ENCODE data around the gene ACVR1. TPM values are rescaled to one million over a fixed set of nuclear protein-coding genes. Genes with fewer than 3 reads are reported as not detected.

Gene ACVR1
- total and polyA plus RNA-seq, 9 of the 15 experiments (the other 6 are each of a cell fraction or from before 2014, with no cell fraction given) = 3.8 to 14.3 (median 6.9) TPM

DNA sequence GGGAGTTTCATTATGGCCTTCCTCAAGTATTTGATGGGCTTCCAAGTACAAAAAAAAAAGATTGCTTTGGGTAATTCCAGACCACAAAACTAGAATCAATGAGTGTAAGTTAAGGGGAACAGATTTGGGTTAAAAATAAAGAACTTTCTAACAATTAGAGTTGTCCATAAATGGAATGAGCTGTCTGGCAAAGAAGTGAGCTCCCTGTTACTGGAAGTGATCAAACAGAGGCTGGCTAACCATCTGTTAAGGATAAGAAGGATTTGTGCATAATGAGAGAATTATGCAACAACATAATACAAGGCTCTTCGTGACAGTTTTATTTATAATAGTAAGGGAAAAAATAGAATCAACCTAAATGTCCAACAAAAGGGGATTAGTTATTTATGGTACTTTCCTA, 44.6 kb upstream of the ACVR1 start:
- in situ Hi-C loops (cut with MboI) = no loop called here
- peak overlapping the region; percentile 6; the same call in 1 of the 2 replicates for H2AFZ ChIP-seq (ENCODE audit: low read depth, low read length)
- no peak for FAIRE-seq
- H4K20me1 ChIP-seq (replicated peaks; ENCODE audit: control insufficient read depth, insufficient read depth, low read length) = no peaks in the 10 kb centered on the region
- intact Hi-C loops (cut with micrococcal nuclease) = no loop called here
- H3K4me1 ChIP-seq (replicated peaks in 1 of 2; ENCODE audit: control insufficient read depth in 2 of 2, insufficient read depth in 2 of 2, low read length in 2 of 2) = peaks cover 11 to 26% of the 10 kb centered on the region in 2 experiments
- WGBS (ENCODE audit: insufficient coverage, low coverage, missing lambda C conversion rate) = 38% methylated on average over 1 of the region's 1 CpG
- BruUV-seq (replicated peaks) = no TSS peak
- H3K4me2 ChIP-seq (ENCODE audit: insufficient read depth, low read length) = no peak overlapping the region
- no peaks in the 10 kb centered on the region for H3K9me1 ChIP-seq (ENCODE audit: control insufficient read depth, insufficient read depth, low read length)
- H3K27ac ChIP-seq (ENCODE audit: extremely low read depth, low read depth, low read length) = no peak overlapping the region
- H3K9ac ChIP-seq (ENCODE audit: insufficient read depth in 1 of 2, low read depth in 2 of 2, low read length in 2 of 2) = no peak overlapping the region
- H3K36me3 ChIP-seq (ENCODE audit: control insufficient read depth, insufficient read depth, low read length) = no peaks in the 10 kb centered on the region
- TF ChIP-seq RBM25 (IDR thresholded peaks at IDR 0.05; ENCODE audit: low read depth, low read length, severe bottlenecking) = peak; percentile 47
- no peak for TF ChIP-seq MECOM (CRISPR knock-in tag; IDR thresholded peaks at IDR 0.05)
- DNase-seq (ENCODE audit: extremely low read depth in 1 of 4, low spot score in 3 of 4) = no peak
- ATAC-seq = no peak
- H3K4me3 ChIP-seq = no peak overlapping the region
- POLR2A ChIA-PET = interaction anchor here (0.7 to 1.4 kb wide), 3 partner anchors 9 to 273 kb away, joined by 3 to 6 read pairs (median 3); no protein-coding TSS in a partner anchor
- H3K9me3 ChIP-seq (replicated peaks; ENCODE audit: control insufficient read depth, insufficient read depth, low read depth, low read length) = no peaks in the 10 kb centered on the region
- H3K79me2 ChIP-seq (ENCODE audit: control insufficient read depth, insufficient read depth, low read length) = no peaks in the 10 kb centered on the region
- CTCF ChIA-PET (ENCODE audit: low intra/inter-chr PET ratio) = no interaction called here
- H3K27me3 ChIP-seq (ENCODE audit: control insufficient read depth in 2 of 2, insufficient read depth in 2 of 2, low read length in 2 of 2) = no peaks in the 10 kb centered on the region

DNA sequence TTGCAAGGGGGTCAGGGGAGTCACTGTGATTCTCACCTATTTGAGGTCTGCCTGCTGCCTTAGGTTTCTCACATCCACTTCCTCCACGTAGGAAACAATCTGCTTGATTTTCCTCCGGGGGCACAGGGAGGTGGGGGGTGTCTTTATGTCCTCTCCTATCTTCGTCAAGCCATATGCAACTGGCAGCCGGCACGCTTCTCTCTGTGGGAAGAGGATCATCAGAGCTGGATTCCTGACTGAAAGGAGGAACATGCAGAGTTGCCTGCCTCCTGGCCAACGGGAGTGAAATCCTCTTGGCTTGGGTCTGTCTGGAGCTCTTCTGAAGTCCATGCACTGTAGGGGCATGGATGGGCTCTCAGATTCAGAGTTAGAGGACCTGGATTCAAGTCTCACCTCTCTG, 43.1 kb upstream of the ACVR1 start:
- no peak overlapping the region for H3K4me2 ChIP-seq (ENCODE audit: insufficient read depth, low read length)
- peaks cover 11 to 24% of the 10 kb centered on the region in 2 experiments for H3K4me1 ChIP-seq (replicated peaks in 1 of 2; ENCODE audit: control insufficient read depth in 2 of 2, insufficient read depth in 2 of 2, low read length in 2 of 2)
- FAIRE-seq = no peak
- peak; percentile 35 for ATAC-seq
- H3K4me3 ChIP-seq = no peak overlapping the region
- H3K9me3 ChIP-seq (replicated peaks; ENCODE audit: control insufficient read depth, insufficient read depth, low read depth, low read length) = no peaks in the 10 kb centered on the region
- no TSS peak for BruUV-seq (replicated peaks)
- POLR2A ChIA-PET = interaction anchor here (0.8 to 1.9 kb wide), 4 partner anchors 9 to 21 kb away, joined by 3 to 5 read pairs (median 4); no protein-coding TSS in a partner anchor
- H3K9me1 ChIP-seq (ENCODE audit: control insufficient read depth, insufficient read depth, low read length) = no peaks in the 10 kb centered on the region
- H3K36me3 ChIP-seq (ENCODE audit: control insufficient read depth, insufficient read depth, low read length) = no peaks in the 10 kb centered on the region
- H3K27me3 ChIP-seq (ENCODE audit: control insufficient read depth in 2 of 2, insufficient read depth in 2 of 2, low read length in 2 of 2) = no peaks in the 10 kb centered on the region
- H3K9ac ChIP-seq (ENCODE audit: insufficient read depth in 1 of 2, low read depth in 2 of 2, low read length in 2 of 2) = peak overlapping the region in 1 of 2 experiments; percentile 61; a peak in 2 of 4 replicates
- no peaks in the 10 kb centered on the region for H4K20me1 ChIP-seq (replicated peaks; ENCODE audit: control insufficient read depth, insufficient read depth, low read length)
- no peak for DNase-seq (ENCODE audit: extremely low read depth in 1 of 4, low spot score in 3 of 4)
- CTCF ChIA-PET (ENCODE audit: low intra/inter-chr PET ratio) = no interaction called here
- TF ChIP-seq, protein P1, sequence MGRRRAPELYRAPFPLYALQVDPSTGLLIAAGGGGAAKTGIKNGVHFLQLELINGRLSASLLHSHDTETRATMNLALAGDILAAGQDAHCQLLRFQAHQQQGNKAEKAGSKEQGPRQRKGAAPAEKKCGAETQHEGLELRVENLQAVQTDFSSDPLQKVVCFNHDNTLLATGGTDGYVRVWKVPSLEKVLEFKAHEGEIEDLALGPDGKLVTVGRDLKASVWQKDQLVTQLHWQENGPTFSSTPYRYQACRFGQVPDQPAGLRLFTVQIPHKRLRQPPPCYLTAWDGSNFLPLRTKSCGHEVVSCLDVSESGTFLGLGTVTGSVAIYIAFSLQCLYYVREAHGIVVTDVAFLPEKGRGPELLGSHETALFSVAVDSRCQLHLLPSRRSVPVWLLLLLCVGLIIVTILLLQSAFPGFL (CRISPR knock-in tag; IDR thresholded peaks at IDR 0.05) = no peak
- TF ChIP-seq SPI1 (IDR thresholded peaks at IDR 0.05; ENCODE audit: borderline replicate concordance, low read depth, low read length) = 0 out of 2 replicates have a peak, but pooled peaks have one; percentile 17
- no peak for TF ChIP-seq HNRNPL (IDR thresholded peaks at IDR 0.05; ENCODE audit: low read depth, low read length)
- no peak for TF ChIP-seq ZNF586 (CRISPR knock-in tag; conservative IDR thresholded peaks at IDR 0.05)
- TF ChIP-seq DNMT1 (IDR thresholded peaks at IDR 0.05) = no peak
- TF ChIP-seq PHB (CRISPR knock-in tag; IDR thresholded peaks at IDR 0.05) = no peak
- TF ChIP-seq, protein P2, sequence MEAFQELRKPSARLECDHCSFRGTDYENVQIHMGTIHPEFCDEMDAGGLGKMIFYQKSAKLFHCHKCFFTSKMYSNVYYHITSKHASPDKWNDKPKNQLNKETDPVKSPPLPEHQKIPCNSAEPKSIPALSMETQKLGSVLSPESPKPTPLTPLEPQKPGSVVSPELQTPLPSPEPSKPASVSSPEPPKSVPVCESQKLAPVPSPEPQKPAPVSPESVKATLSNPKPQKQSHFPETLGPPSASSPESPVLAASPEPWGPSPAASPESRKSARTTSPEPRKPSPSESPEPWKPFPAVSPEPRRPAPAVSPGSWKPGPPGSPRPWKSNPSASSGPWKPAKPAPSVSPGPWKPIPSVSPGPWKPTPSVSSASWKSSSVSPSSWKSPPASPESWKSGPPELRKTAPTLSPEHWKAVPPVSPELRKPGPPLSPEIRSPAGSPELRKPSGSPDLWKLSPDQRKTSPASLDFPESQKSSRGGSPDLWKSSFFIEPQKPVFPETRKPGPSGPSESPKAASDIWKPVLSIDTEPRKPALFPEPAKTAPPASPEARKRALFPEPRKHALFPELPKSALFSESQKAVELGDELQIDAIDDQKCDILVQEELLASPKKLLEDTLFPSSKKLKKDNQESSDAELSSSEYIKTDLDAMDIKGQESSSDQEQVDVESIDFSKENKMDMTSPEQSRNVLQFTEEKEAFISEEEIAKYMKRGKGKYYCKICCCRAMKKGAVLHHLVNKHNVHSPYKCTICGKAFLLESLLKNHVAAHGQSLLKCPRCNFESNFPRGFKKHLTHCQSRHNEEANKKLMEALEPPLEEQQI (IDR thresholded peaks at IDR 0.05) = no peak
- TF ChIP-seq YY1 (IDR thresholded peaks at IDR 0.05; ENCODE audit: borderline replicate concordance in 1 of 3, control insufficient read depth in 1 of 3, extremely low read depth in 1 of 3, insufficient read depth in 3 of 3, insufficient read length in 1 of 3, insufficient replicate concordance in 2 of 3, low read depth in 1 of 3, low read length in 2 of 3) = no peak
- intact Hi-C loops (cut with micrococcal nuclease) = loop anchor here (10.0 kb wide), 1 partner anchor 424 kb away; no protein-coding TSS in a partner anchor
- no peak overlapping the region for H3K27ac ChIP-seq (ENCODE audit: extremely low read depth, low read depth, low read length)
- H2AFZ ChIP-seq (ENCODE audit: low read depth, low read length) = peak overlapping the region; percentile 77
- 43% methylated on average over 6 of the region's 6 CpGs for WGBS (ENCODE audit: insufficient coverage, low coverage, missing lambda C conversion rate)
- no peaks in the 10 kb centered on the region for H3K79me2 ChIP-seq (ENCODE audit: control insufficient read depth, insufficient read depth, low read length)
- in situ Hi-C loops (cut with MboI) = no loop called here

All from K562 (cell line).